ENCODE measurements around the gene STXBP5. TPM values are rescaled to one million over a fixed set of nuclear protein-coding genes. Genes with fewer than 3 reads are reported as not detected.

STXBP5 gene
- total and polyA plus RNA-seq, 2 donors (not counting 1 experiment from before 2014, with no cell fraction given) = 4.6 to 24.1 TPM

GRCh38 chr6:147246853-147247635, 42.8 kb downstream of the STXBP5 start:
- Histone ChIP-seq H3K79me2 (ENCODE audit: control insufficient read depth, insufficient read depth, low read length) (no peaks in the 10 kb centered on the region), H3K27me3 (replicated peaks in 1 of 4; ENCODE audit: control extremely low read depth in 1 of 4, control insufficient read depth in 3 of 4, insufficient read depth in 4 of 4, low read length in 3 of 4) (no peaks in the 10 kb centered on the region), H3K4me1 (ENCODE audit: control insufficient read depth in 2 of 2, insufficient read depth in 2 of 2, low read length in 2 of 2) (no peaks in the 10 kb centered on the region), H3K9ac (ENCODE audit: low read length) (no peak overlapping the region), H3K9me3 (ENCODE audit: control extremely low read depth in 1 of 3, control insufficient read depth in 2 of 3, insufficient read depth in 1 of 3, low read length in 2 of 3) (peaks cover 0 to 10% (median 2%) of the 10 kb centered on the region in 3 donors), H3K4me3 (ENCODE audit: control extremely low read depth in 1 of 5, extremely low read depth in 1 of 5, insufficient read depth in 1 of 5, low read depth in 2 of 5, low read length in 4 of 5) (no peak overlapping the region), H2AFZ (ENCODE audit: insufficient read depth, low read depth, low read length, poor library complexity, severe bottlenecking) (no peak overlapping the region), H3K36me3 (replicated peaks in 1 of 2; ENCODE audit: control extremely low read depth in 1 of 2, control insufficient read depth in 1 of 2, extremely low read depth in 1 of 2, insufficient read depth in 2 of 2, low read length in 1 of 2) (peaks cover 4 to 7% of the 10 kb centered on the region in 2 experiments), H4K20me1 (ENCODE audit: control insufficient read depth, insufficient read depth, low read length, poor library complexity, severe bottlenecking) (no peaks in the 10 kb centered on the region), H3K27ac (ENCODE audit: low read length in 2 of 2) (no peak overlapping the region), H3K4me2 (replicated peaks; ENCODE audit: low read depth, low read length, poor library complexity, severe bottlenecking) (no peak overlapping the region)
- H3K4me3 Mint-ChIP-seq = no peak overlapping the region
- no peak for ATAC-seq (ENCODE audit: low read depth)
- no CpG with 5 or more reads among the region's 5 CpGs for WGBS (ENCODE audit: insufficient coverage)
- TF ChIP-seq CTCF (IDR thresholded peaks at IDR 0.05) (no peak), EZH2 (IDR thresholded peaks at IDR 0.05; ENCODE audit: borderline replicate concordance, insufficient read depth, low read depth, low read length, poor library complexity, severe bottlenecking) (no peak)
- no peak overlapping the region for H3K27ac Mint-ChIP-seq
- intact Hi-C loops (cut with micrococcal nuclease) = no loop called here
- H3K4me1 Mint-ChIP-seq = no peaks in the 10 kb centered on the region
- H3K27me3 Mint-ChIP-seq = no peaks in the 10 kb centered on the region
- ChIA-PET POLR2A (no interaction called here), CTCF (no interaction called here)
- H3K9me3 Mint-ChIP-seq (ENCODE audit: insufficient read depth) = no peaks in the 10 kb centered on the region
- DNase-seq = no peak

- no peak overlapping the region for H3K4me3 Mint-ChIP-seq
- CTCF ChIA-PET = no interaction called here
- 100% methylated on average over 1 of the region's 1 CpG for WGBS (ENCODE audit: insufficient coverage)
- no peak overlapping the region for H2AFZ ChIP-seq (ENCODE audit: insufficient read depth, low read depth, low read length, poor library complexity, severe bottlenecking)
- H3K36me3 ChIP-seq (replicated peaks in 1 of 2; ENCODE audit: control extremely low read depth in 1 of 2, control insufficient read depth in 1 of 2, extremely low read depth in 1 of 2, insufficient read depth in 2 of 2, low read length in 1 of 2) = peaks cover 4% of the 10 kb centered on the region in 2 experiments
- no peak overlapping the region for H3K4me3 ChIP-seq (ENCODE audit: control extremely low read depth in 1 of 5, extremely low read depth in 1 of 5, insufficient read depth in 1 of 5, low read depth in 2 of 5, low read length in 4 of 5)
- H3K9me3 ChIP-seq (ENCODE audit: control extremely low read depth in 1 of 3, control insufficient read depth in 2 of 3, insufficient read depth in 1 of 3, low read length in 2 of 3) = peaks cover 0 to 10% (median 2%) of the 10 kb centered on the region in 3 donors
- H3K9me3 Mint-ChIP-seq (ENCODE audit: insufficient read depth) = no peaks in the 10 kb centered on the region
- H3K4me2 ChIP-seq (replicated peaks; ENCODE audit: low read depth, low read length, poor library complexity, severe bottlenecking) = no peak overlapping the region
- H3K4me1 ChIP-seq (ENCODE audit: control insufficient read depth in 2 of 2, insufficient read depth in 2 of 2, low read length in 2 of 2) = no peaks in the 10 kb centered on the region
- H3K27me3 ChIP-seq (replicated peaks in 1 of 4; ENCODE audit: control extremely low read depth in 1 of 4, control insufficient read depth in 3 of 4, insufficient read depth in 4 of 4, low read length in 3 of 4) = no peaks in the 10 kb centered on the region
- no peaks in the 10 kb centered on the region for H3K27me3 Mint-ChIP-seq
- TF ChIP-seq EZH2 (IDR thresholded peaks at IDR 0.05; ENCODE audit: borderline replicate concordance, insufficient read depth, low read depth, low read length, poor library complexity, severe bottlenecking) (no peak), CTCF (IDR thresholded peaks at IDR 0.05) (no peak)
- intact Hi-C loops (cut with micrococcal nuclease) = no loop called here
- no peak for DNase-seq
- no peak for ATAC-seq (ENCODE audit: low read depth)
- no peak overlapping the region for H3K9ac ChIP-seq (ENCODE audit: low read length)
- H3K4me1 Mint-ChIP-seq = no peaks in the 10 kb centered on the region
- H3K27ac Mint-ChIP-seq = no peak overlapping the region
- H3K79me2 ChIP-seq (ENCODE audit: control insufficient read depth, insufficient read depth, low read length) = no peaks in the 10 kb centered on the region
- H3K27ac ChIP-seq (ENCODE audit: low read length in 2 of 2) = no peak overlapping the region
- H4K20me1 ChIP-seq (ENCODE audit: control insufficient read depth, insufficient read depth, low read length, poor library complexity, severe bottlenecking) = no peaks in the 10 kb centered on the region
- POLR2A ChIA-PET = no interaction called here
Observed at GRCh38 chr6:147248859-147249258, 44.6 kb downstream of the STXBP5 start.
